Pancreas (tissue), 10 donors: ENCODE data around the gene OR1J1. TPM values are rescaled to one million over a fixed set of nuclear protein-coding genes. Genes with fewer than 3 reads are reported as not detected.

Source experiments
- ATAC-seq, 4 donors: fragments of 200-7000 bp; cut with Tn5 transposase; one replicate each; pipeline versions ENCODE4 v1.8.0 to v1.9.1; 2020; ENCODE audit warnings: mild to moderate bottlenecking in 4 of 4, moderate library complexity in 4 of 4
- DNase-seq, 6 donors: peaks; one replicate each; pipeline ENCODE4 v3.0.0-alpha.2; 2020
- FAIRE-seq: peaks from 2 replicates; lab custom pipeline; 2012; peaks lifted over from hg19 to GRCh38; lab: Jason Lieb, UNC
- H3K27ac ChIP-seq, 4 donors: fragments of 200-600 bp; sonication (generic); 1 replicate in 3 of 4; 2 replicates in 1 of 4; pipeline versions ENCODE4 v1.5.0 to v1.8.0; 2020
- H3K27me3 ChIP-seq, 4 donors: fragments of 200-600 bp; one replicate each; pipeline ENCODE4 v1.8.0; 2021
- H3K36me3 ChIP-seq, 3 donors: fragments of 200-600 bp; sonication (generic) in 1 of 3; one replicate each; pipeline versions ENCODE4 v1.5.0 to v1.8.0; 2020 to 2021
- H3K4me1 ChIP-seq, 3 donors: fragments of 200-600 bp; one replicate each; pipeline ENCODE4 v1.8.0; 2021
- H3K4me3 ChIP-seq, 4 donors: fragments of 200-600 bp; sonication (generic) in 2 of 4; one replicate each; pipeline versions ENCODE4 v1.5.0 to v1.8.0; 2020 to 2021
- H3K9me3 ChIP-seq, 4 donors: fragments of 200-600 bp; one replicate each; pipeline ENCODE4 v1.8.0; 2021
- WGBS, 2 donors: extraction: QIAGEN DNeasy Blood & Tissue Kit; methylation state at CpG; one replicate each; pipeline ENCODE4 v1.1.7; 2013; 5-methylcytosine and 5-hydroxymethylcytosine counted together
- intact Hi-C, 3 donors: fragments of 100-400 bp; cut with DNase I; formaldehyde crosslinking; loops; one replicate each; pipeline versions ENCODE4 v1.11.1 to v1.14.2; 2022
- polyA plus RNA-seq, 2 donors: library from polyadenylated mRNA; stranded (reverse); fragments of 200-250 nt; gene quantifications; one replicate each; pipeline ENCODE4 v1.2.3, GENCODE V29; 2013
- total RNA-seq, 6 donors: library from RNA; stranded (reverse); fragmentation: NEBNext Ultra II Directional in 4 of 6; extraction: Animal tissue kit (Norgen Biotek cat#: 25700) in 4 of 6; gene quantifications; one replicate each; pipeline versions ENCODE4 v1.2.1 to v1.2.4, GENCODE V29; 2021 to 2023
- TF ChIP-seq, protein P1 (sequence below), 4 donors: fragments of 200-600 bp; sonication (generic) in 3 of 4; IDR thresholded peaks; one replicate each; pipeline versions ENCODE4 v1.5.0 to v1.8.0; 2021; ENCODE audit warnings: antibody characterized with exemption in 4 of 4
- donor health status: healthy with polysubstance abuse.
- donor health status: DM: no; HTN: no; CAD: no; lungs with moderate emphysema.
- donor health status: DM: no; HTN: no; CAD: no.
- donor health status: control.
- donor health status: control.
- donor health status: Bipolar disorder and iron deficiency.
- donor health status: DM: yes; HTN: yes; CAD: no.
- donor health status: DM: no; HTN: no; CAD: no.
- donor health status: DM: no; HTN: no; CAD: no.
- donor health status: DM: yes; HTN: yes; CAD: no.

The OR1J1 gene
- total and polyA plus RNA-seq, 8 donors: not detected

GRCh38 chr9:122442568-122442967 is 35.2 kb downstream of the OR1J1 start:
- no peak for FAIRE-seq

More at GRCh38 chr9:122442568-122442967, 35.2 kb downstream of the OR1J1 start:
- ATAC-seq (no peak), DNase-seq (no peak)
- Histone ChIP-seq H3K9me3 (no peaks in the 10 kb centered on the region), H3K27me3 (no peaks in the 10 kb centered on the region), H3K36me3 (no peaks in the 10 kb centered on the region), H3K4me3 (no peak overlapping the region), H3K4me1 (no peaks in the 10 kb centered on the region), H3K27ac (no peak overlapping the region)
- 73 to 85% methylated on average over 1 of the region's 1 CpG for WGBS, 2 donors
- intact Hi-C loops: no loop called here
- TF ChIP-seq, protein P1, sequence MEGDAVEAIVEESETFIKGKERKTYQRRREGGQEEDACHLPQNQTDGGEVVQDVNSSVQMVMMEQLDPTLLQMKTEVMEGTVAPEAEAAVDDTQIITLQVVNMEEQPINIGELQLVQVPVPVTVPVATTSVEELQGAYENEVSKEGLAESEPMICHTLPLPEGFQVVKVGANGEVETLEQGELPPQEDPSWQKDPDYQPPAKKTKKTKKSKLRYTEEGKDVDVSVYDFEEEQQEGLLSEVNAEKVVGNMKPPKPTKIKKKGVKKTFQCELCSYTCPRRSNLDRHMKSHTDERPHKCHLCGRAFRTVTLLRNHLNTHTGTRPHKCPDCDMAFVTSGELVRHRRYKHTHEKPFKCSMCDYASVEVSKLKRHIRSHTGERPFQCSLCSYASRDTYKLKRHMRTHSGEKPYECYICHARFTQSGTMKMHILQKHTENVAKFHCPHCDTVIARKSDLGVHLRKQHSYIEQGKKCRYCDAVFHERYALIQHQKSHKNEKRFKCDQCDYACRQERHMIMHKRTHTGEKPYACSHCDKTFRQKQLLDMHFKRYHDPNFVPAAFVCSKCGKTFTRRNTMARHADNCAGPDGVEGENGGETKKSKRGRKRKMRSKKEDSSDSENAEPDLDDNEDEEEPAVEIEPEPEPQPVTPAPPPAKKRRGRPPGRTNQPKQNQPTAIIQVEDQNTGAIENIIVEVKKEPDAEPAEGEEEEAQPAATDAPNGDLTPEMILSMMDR (IDR thresholded peaks at IDR 0.05): no peak

Other genes starting within 250 kb of the OR1J1 start
- gene LHX6, start 249.0 kb downstream of the OR1J1 start, total RNA-seq: 1 to 10 TPM in 2 of 6 donors, under 1 TPM in 4; 0.22 to 1.2 (median 0.86) TPM
- 1 to 10 TPM; 1.5 to 1.7 TPM for gene LHX6, start 249.0 kb downstream of the OR1J1 start, polyA plus RNA-seq
- 10 to 100 TPM in 1 of 6 donors, 1 to 10 TPM in 5; 5.0 to 10.5 (median 7.4) TPM for gene RBM18, start 213.1 kb downstream of the OR1J1 start, total RNA-seq
- gene RBM18, start 213.1 kb downstream of the OR1J1 start, polyA plus RNA-seq: 1 to 10 TPM; 1.7 to 4.9 TPM
- gene MRRF, start 213.0 kb downstream of the OR1J1 start, total RNA-seq: 10 to 100 TPM; 13.0 to 22.9 (median 17.5) TPM
- 10 to 100 TPM; 15.1 to 27.8 TPM for gene MRRF, start 213.0 kb downstream of the OR1J1 start, polyA plus RNA-seq
- 1 to 10 TPM in 3 of 6 donors, under 1 TPM in 3; 0.32 to 9.9 (median 1.6) TPM for gene PTGS1, start 106.9 kb downstream of the OR1J1 start, total RNA-seq
- gene PTGS1, start 106.9 kb downstream of the OR1J1 start, polyA plus RNA-seq: 1 to 10 TPM in 1 of 2 donors, under 1 TPM in 1; 0.76 to 1.1 TPM
- gene OR1J2, start 32.9 kb upstream of the OR1J1 start, total RNA-seq: not detected
- gene OR1J2, start 32.9 kb upstream of the OR1J1 start, polyA plus RNA-seq: under 1 TPM in 1 of 2 donors, not detected in 1; 0.12 TPM
- gene OR1J4, start 41.2 kb upstream of the OR1J1 start, total RNA-seq: not detected
- not detected for gene OR1J4, start 41.2 kb upstream of the OR1J1 start, polyA plus RNA-seq
- not detected for gene OR1N1, start 49.4 kb upstream of the OR1J1 start, total RNA-seq
- not detected for gene OR1N1, start 49.4 kb upstream of the OR1J1 start, polyA plus RNA-seq
- gene OR1N2, start 75.2 kb upstream of the OR1J1 start, total RNA-seq: not detected
- gene OR1N2, start 75.2 kb upstream of the OR1J1 start, polyA plus RNA-seq: not detected
- gene OR1L8, start 105.5 kb upstream of the OR1J1 start, total RNA-seq: under 1 TPM in 1 of 6 donors, not detected in 5; 0.09 TPM
- under 1 TPM in 1 of 2 donors, not detected in 1; 0.05 TPM for gene OR1L8, start 105.5 kb upstream of the OR1J1 start, polyA plus RNA-seq
- not detected for gene OR1Q1, start 136.8 kb upstream of the OR1J1 start, total RNA-seq
- not detected for gene OR1Q1, start 136.8 kb upstream of the OR1J1 start, polyA plus RNA-seq
- under 1 TPM in 1 of 6 donors, not detected in 5; 0.19 TPM for gene OR1B1, start 179.7 kb upstream of the OR1J1 start, total RNA-seq
- gene OR1B1, start 179.7 kb upstream of the OR1J1 start, polyA plus RNA-seq: not detected
- not detected for gene OR1L1, start 183.8 kb upstream of the OR1J1 start, total RNA-seq
- not detected for gene OR1L1, start 183.8 kb upstream of the OR1J1 start, polyA plus RNA-seq
- not detected for gene OR1L3, start 197.2 kb upstream of the OR1J1 start, total RNA-seq
- not detected for gene OR1L3, start 197.2 kb upstream of the OR1J1 start, polyA plus RNA-seq
- gene OR1L4, start 246.1 kb upstream of the OR1J1 start, total RNA-seq: not detected
- gene OR1L4, start 246.1 kb upstream of the OR1J1 start, polyA plus RNA-seq: not detected